Subcutaneous adipose tissue (tissue), 4 donors: ENCODE data around the gene RAF1. TPM values are rescaled to one million over a fixed set of nuclear protein-coding genes. Genes with fewer than 3 reads are reported as not detected.

Experiments used
- CTCF ChIP-seq: fragments of 450-650 bp; IDR thresholded peaks from one replicate; pipeline ENCODE4 v1.5.1; 2016; ENCODE audit warnings: low read depth, mild to moderate bottlenecking, control low read depth, antibody characterized with exemption, moderate library complexity
- total RNA-seq, 4 donors: library from RNA; depleted of rRNA; stranded (reverse); fragments of >200 nt; gene quantifications; one replicate each; pipeline ENCODE4 v1.1.0, GENCODE V29; 2016

RAF1 gene
- total RNA-seq, 4 donors from 2014 or later, result 81.1 to 104 (median 91.9) TPM

- no peak for TF ChIP-seq CTCF
These were observed 59.9 kb downstream of the RAF1 start for GRCh38 chr3:12603969-12604368.

GRCh38 chr3:12601072-12601471 is 62.8 kb downstream of the RAF1 start:
- TF ChIP-seq CTCF, result no peak

GRCh38 chr3:12598890-12599289 is 65.0 kb downstream of the RAF1 start:
- no peak for TF ChIP-seq CTCF

- TF ChIP-seq CTCF, result no peak
These were observed 70.4 kb downstream of the RAF1 start for GRCh38 chr3:12593473-12593872.

- no peak for TF ChIP-seq CTCF
These were observed 71.8 kb downstream of the RAF1 start for GRCh38 chr3:12591997-12592715.

GRCh38 chr3:12591456-12591855 is 72.5 kb downstream of the RAF1 start:
- no peak for TF ChIP-seq CTCF

- no peak for TF ChIP-seq CTCF
These were observed 73.8 kb downstream of the RAF1 start for GRCh38 chr3:12590096-12590495.
